Neutrophil (primary cell): Measurements from ENCODE around the gene KDM4B.

ENCODE experiments used
- H3K27ac ChIP-seq: fragments of 200-600 bp; sonication (generic); 2 replicates; pipeline ENCODE4 v1.5.1; 2016; ENCODE audit warnings: mild to moderate bottlenecking, moderate library complexity
- H3K27me3 ChIP-seq: fragments of 200-600 bp; sonication (generic); 2 replicates; pipeline ENCODE4 v1.6.0; 2016; ENCODE audit warnings: mild to moderate bottlenecking
- H3K36me3 ChIP-seq: fragments of 200-600 bp; sonication (generic); 2 replicates; pipeline ENCODE4 v1.5.1; 2017
- H3K4me1 ChIP-seq, 2 experiments: fragments of 200-600 bp in 1 of 2; sonication (generic) in 1 of 2; 1 replicate in 1 of 2; 2 replicates in 1 of 2; pipeline versions ENCODE4 v1.5.1 to v1.6.1; 2013 to 2016; ENCODE audit warnings: low read depth in 1 of 2, low read length in 1 of 2, mild to moderate bottlenecking in 1 of 2, moderate library complexity in 1 of 2; ENCODE audit not compliant: control insufficient read depth in 1 of 2, insufficient read depth in 1 of 2
- H3K4me3 ChIP-seq, 2 experiments: fragments of 200-600 bp in 1 of 2; sonication (generic) in 1 of 2; 1 replicate in 1 of 2; 2 replicates in 1 of 2; pipeline ENCODE4 v1.5.1; 2013 to 2016; ENCODE audit warnings: low read depth in 1 of 2, low read length in 1 of 2, mild to moderate bottlenecking in 1 of 2, moderate library complexity in 1 of 2
- H3K9me3 ChIP-seq: fragments of 200-600 bp; sonication (generic); 2 replicates; pipeline ENCODE4 v1.5.1; 2016
- CTCF ChIP-seq: fragments of 200-600 bp; sonication (generic); IDR thresholded peaks from 2 replicates; pipeline ENCODE4 v1.5.1; 2016; ENCODE audit warnings: antibody characterized with exemption

Gene KDM4B

GRCh38 chr19:5145521-5146511 lies 176.9 kb downstream of the KDM4B start:
- Histone ChIP-seq H3K4me1 (peaks cover 0 to under 1% of the 10 kb centered on the region in 2 experiments), H3K4me3 (no peak overlapping the region), H3K27ac (no peak overlapping the region), H3K9me3 (no peaks in the 10 kb centered on the region), H3K27me3 (no peaks in the 10 kb centered on the region), H3K36me3 (peaks cover 100% of the 10 kb centered on the region)
- no peak for TF ChIP-seq CTCF

- Histone ChIP-seq H3K4me3 (no peak overlapping the region), H3K27ac (no peak overlapping the region), H3K36me3 (peaks cover 100% of the 10 kb centered on the region), H3K4me1 (no peaks in the 10 kb centered on the region), H3K9me3 (no peaks in the 10 kb centered on the region), H3K27me3 (no peaks in the 10 kb centered on the region)
- no peak for TF ChIP-seq CTCF
These were observed 178.4 kb downstream of the KDM4B start for GRCh38 chr19:5147074-5147977.

GRCh38 chr19:5147978-5148793 lies 179.3 kb downstream of the KDM4B start:
- no peak for TF ChIP-seq CTCF
- Histone ChIP-seq H3K9me3 (no peaks in the 10 kb centered on the region), H3K4me3 (no peak overlapping the region), H3K36me3 (peaks cover 100% of the 10 kb centered on the region), H3K27me3 (no peaks in the 10 kb centered on the region), H3K27ac (no peak overlapping the region), H3K4me1 (no peaks in the 10 kb centered on the region)

GRCh38 chr19:5148794-5149190 lies 179.9 kb downstream of the KDM4B start:
- no peak overlapping the region for H3K4me3 ChIP-seq
- H3K4me1 ChIP-seq = no peaks in the 10 kb centered on the region
- no peak for TF ChIP-seq CTCF
- H3K27me3 ChIP-seq = no peaks in the 10 kb centered on the region
- H3K36me3 ChIP-seq = peaks cover 100% of the 10 kb centered on the region
- no peak overlapping the region for H3K27ac ChIP-seq
- H3K9me3 ChIP-seq = no peaks in the 10 kb centered on the region

- H3K36me3 ChIP-seq = peaks cover 100% of the 10 kb centered on the region
- no peak for TF ChIP-seq CTCF
These were observed 180.6 kb downstream of the KDM4B start for GRCh38 chr19:5149508-5149907.

More at GRCh38 chr19:5149508-5149907, 180.6 kb downstream of the KDM4B start:
- Histone ChIP-seq H3K27me3 (no peaks in the 10 kb centered on the region), H3K4me3 (no peak overlapping the region), H3K27ac (no peak overlapping the region), H3K4me1 (no peaks in the 10 kb centered on the region), H3K9me3 (no peaks in the 10 kb centered on the region)
